ENCODE results near the gene FGFRL1. TPM values are rescaled to one million over a fixed set of nuclear protein-coding genes. Genes with fewer than 3 reads are reported as not detected.

Gene FGFRL1
- polyA plus RNA-seq, 1 donor from 2014 or later = 0.97 TPM

DNA sequence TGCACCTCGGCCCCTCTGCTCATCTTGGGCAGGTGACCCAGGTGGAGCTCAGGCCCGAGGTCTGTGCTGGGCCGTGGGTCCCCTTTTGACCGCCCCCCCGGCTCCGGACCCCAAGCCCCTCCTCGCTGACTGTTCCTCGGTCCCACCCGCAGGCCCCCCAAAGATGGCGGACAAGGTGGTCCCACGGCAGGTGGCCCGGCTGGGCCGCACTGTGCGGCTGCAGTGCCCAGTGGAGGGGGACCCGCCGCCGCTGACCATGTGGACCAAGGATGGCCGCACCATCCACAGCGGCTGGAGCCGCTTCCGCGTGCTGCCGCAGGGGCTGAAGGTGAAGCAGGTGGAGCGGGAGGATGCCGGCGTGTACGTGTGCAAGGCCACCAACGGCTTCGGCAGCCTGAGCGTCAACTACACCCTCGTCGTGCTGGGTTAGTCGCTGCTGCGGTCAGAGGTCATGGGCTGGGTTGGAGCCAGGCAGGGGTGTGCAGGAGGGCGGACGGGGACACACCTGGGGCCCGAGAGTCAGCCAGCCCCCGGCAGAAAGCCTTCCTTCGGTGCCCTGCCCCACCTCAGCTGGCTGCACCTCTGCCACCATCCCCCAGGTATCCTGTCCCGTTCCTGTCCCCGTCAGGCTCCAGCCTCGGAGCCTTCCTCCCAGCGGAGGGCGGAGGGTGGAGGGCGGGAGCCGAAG is 10.8 kb downstream of the FGFRL1 start:
- Histone ChIP-seq H2AFZ (ENCODE audit: low read depth, low read length) (no peak overlapping the region), H3K36me3 (ENCODE audit: insufficient read depth, low read length) (no peaks in the 10 kb centered on the region), H3K4me3 (ENCODE audit: low read length) (no peak overlapping the region), H3K79me2 (replicated peaks; ENCODE audit: insufficient read depth, low read length) (peaks cover 4% of the 10 kb centered on the region), H3K27ac (ENCODE audit: low read length) (no peak overlapping the region), H3K9me2 (ENCODE audit: insufficient read depth, low read length) (no peaks in the 10 kb centered on the region), H3K4me2 (ENCODE audit: low read length) (no peak overlapping the region), H3K9ac (ENCODE audit: low read length) (no peak overlapping the region), H4K20me1 (ENCODE audit: insufficient read depth) (no peaks in the 10 kb centered on the region), H3F3A (ENCODE audit: insufficient read depth, low read length, poor library complexity, severe bottlenecking) (no peaks in the 10 kb centered on the region), H3K9me3 (ENCODE audit: low read length) (no peaks in the 10 kb centered on the region), H3K27me3 (ENCODE audit: insufficient read depth, low read depth, low read length) (no peaks in the 10 kb centered on the region)
- TF ChIP-seq, protein P1, sequence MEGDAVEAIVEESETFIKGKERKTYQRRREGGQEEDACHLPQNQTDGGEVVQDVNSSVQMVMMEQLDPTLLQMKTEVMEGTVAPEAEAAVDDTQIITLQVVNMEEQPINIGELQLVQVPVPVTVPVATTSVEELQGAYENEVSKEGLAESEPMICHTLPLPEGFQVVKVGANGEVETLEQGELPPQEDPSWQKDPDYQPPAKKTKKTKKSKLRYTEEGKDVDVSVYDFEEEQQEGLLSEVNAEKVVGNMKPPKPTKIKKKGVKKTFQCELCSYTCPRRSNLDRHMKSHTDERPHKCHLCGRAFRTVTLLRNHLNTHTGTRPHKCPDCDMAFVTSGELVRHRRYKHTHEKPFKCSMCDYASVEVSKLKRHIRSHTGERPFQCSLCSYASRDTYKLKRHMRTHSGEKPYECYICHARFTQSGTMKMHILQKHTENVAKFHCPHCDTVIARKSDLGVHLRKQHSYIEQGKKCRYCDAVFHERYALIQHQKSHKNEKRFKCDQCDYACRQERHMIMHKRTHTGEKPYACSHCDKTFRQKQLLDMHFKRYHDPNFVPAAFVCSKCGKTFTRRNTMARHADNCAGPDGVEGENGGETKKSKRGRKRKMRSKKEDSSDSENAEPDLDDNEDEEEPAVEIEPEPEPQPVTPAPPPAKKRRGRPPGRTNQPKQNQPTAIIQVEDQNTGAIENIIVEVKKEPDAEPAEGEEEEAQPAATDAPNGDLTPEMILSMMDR (IDR thresholded peaks at IDR 0.05; ENCODE audit: poor library complexity, severe bottlenecking) = no peak
- TF ChIP-seq EZH2 (IDR thresholded peaks at IDR 0.05; ENCODE audit: borderline replicate concordance, insufficient read depth, low read length, poor library complexity, severe bottlenecking) (no peak), RAD21 (conservative IDR thresholded peaks at IDR 0.05) (no peak), SMC3 (conservative IDR thresholded peaks at IDR 0.05; ENCODE audit: poor library complexity) (no peak), EP300 (conservative IDR thresholded peaks at IDR 0.05; ENCODE audit: poor library complexity, severe bottlenecking) (no peak), MXI1 (conservative IDR thresholded peaks at IDR 0.05; ENCODE audit: poor library complexity, severe bottlenecking) (no peak), POLR2AphosphoS5 (IDR thresholded peaks at IDR 0.05) (no peak), TAF1 (IDR thresholded peaks at IDR 0.05; ENCODE audit: low read depth) (no peak)
- TF ChIP-seq, protein P2, sequence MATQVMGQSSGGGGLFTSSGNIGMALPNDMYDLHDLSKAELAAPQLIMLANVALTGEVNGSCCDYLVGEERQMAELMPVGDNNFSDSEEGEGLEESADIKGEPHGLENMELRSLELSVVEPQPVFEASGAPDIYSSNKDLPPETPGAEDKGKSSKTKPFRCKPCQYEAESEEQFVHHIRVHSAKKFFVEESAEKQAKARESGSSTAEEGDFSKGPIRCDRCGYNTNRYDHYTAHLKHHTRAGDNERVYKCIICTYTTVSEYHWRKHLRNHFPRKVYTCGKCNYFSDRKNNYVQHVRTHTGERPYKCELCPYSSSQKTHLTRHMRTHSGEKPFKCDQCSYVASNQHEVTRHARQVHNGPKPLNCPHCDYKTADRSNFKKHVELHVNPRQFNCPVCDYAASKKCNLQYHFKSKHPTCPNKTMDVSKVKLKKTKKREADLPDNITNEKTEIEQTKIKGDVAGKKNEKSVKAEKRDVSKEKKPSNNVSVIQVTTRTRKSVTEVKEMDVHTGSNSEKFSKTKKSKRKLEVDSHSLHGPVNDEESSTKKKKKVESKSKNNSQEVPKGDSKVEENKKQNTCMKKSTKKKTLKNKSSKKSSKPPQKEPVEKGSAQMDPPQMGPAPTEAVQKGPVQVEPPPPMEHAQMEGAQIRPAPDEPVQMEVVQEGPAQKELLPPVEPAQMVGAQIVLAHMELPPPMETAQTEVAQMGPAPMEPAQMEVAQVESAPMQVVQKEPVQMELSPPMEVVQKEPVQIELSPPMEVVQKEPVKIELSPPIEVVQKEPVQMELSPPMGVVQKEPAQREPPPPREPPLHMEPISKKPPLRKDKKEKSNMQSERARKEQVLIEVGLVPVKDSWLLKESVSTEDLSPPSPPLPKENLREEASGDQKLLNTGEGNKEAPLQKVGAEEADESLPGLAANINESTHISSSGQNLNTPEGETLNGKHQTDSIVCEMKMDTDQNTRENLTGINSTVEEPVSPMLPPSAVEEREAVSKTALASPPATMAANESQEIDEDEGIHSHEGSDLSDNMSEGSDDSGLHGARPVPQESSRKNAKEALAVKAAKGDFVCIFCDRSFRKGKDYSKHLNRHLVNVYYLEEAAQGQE (IDR thresholded peaks at IDR 0.05; ENCODE audit: borderline replicate concordance) = no peak

DNA sequence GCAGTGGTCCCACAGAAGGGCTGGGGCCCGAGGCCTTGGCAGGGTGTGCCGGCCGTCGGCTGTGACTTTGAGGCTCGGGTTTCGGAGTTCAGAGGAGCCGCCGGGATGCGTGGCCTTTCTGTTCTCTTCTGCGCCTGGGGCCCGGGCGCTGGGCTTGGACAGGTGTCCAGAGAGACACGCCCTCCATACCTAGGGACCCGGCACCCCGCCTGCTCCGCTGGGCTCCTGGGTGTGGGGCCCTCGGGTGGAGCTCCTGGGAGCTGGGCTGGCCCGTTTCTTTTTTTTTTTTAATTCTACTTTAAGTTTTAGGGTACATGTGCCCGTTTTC is 11.3 kb downstream of the FGFRL1 start:
- Histone ChIP-seq H3K4me2 (ENCODE audit: low read length) (no peak overlapping the region), H3K4me3 (ENCODE audit: low read length) (no peak overlapping the region), H3K36me3 (ENCODE audit: insufficient read depth, low read length) (no peaks in the 10 kb centered on the region), H3K79me2 (replicated peaks; ENCODE audit: insufficient read depth, low read length) (peaks cover 4% of the 10 kb centered on the region), H3F3A (ENCODE audit: insufficient read depth, low read length, poor library complexity, severe bottlenecking) (no peaks in the 10 kb centered on the region), H2AFZ (ENCODE audit: low read depth, low read length) (no peak overlapping the region), H3K27me3 (ENCODE audit: insufficient read depth, low read depth, low read length) (no peaks in the 10 kb centered on the region), H3K27ac (ENCODE audit: low read length) (no peak overlapping the region), H3K9ac (ENCODE audit: low read length) (no peak overlapping the region), H3K9me2 (ENCODE audit: insufficient read depth, low read length) (no peaks in the 10 kb centered on the region), H4K20me1 (ENCODE audit: insufficient read depth) (no peaks in the 10 kb centered on the region), H3K9me3 (ENCODE audit: low read length) (no peaks in the 10 kb centered on the region)
- TF ChIP-seq EP300 (conservative IDR thresholded peaks at IDR 0.05; ENCODE audit: poor library complexity, severe bottlenecking) (no peak), MXI1 (conservative IDR thresholded peaks at IDR 0.05; ENCODE audit: poor library complexity, severe bottlenecking) (no peak), POLR2AphosphoS5 (IDR thresholded peaks at IDR 0.05) (no peak), EZH2 (IDR thresholded peaks at IDR 0.05; ENCODE audit: borderline replicate concordance, insufficient read depth, low read length, poor library complexity, severe bottlenecking) (no peak), TAF1 (IDR thresholded peaks at IDR 0.05; ENCODE audit: low read depth) (no peak), RAD21 (conservative IDR thresholded peaks at IDR 0.05) (no peak), SMC3 (conservative IDR thresholded peaks at IDR 0.05; ENCODE audit: poor library complexity) (no peak)
- TF ChIP-seq, protein P2 (IDR thresholded peaks at IDR 0.05; ENCODE audit: borderline replicate concordance) = no peak
- TF ChIP-seq, protein P1 (IDR thresholded peaks at IDR 0.05; ENCODE audit: poor library complexity, severe bottlenecking) = no peak

All from neural cell (in vitro differentiated cells).